ENCODE results near the gene SYNGR3. TPM values are rescaled to one million over a fixed set of nuclear protein-coding genes. Genes with fewer than 3 reads are reported as not detected.
"Not testable (repeated sequence)": the region's sequence is repeated elsewhere in the genome, so short reads cannot be mapped to it uniquely, and the experiment has no call there.

SYNGR3 gene
- total RNA-seq, 2 experiments from 2014 or later: 4.8 to 5.9 TPM

GRCh38 chr16:1946495-1947368, 43.0 kb upstream of the SYNGR3 start:
- H3K27me3 Mint-ChIP-seq: no peaks in the 10 kb centered on the region
- no peak overlapping the region for H3K4me3 Mint-ChIP-seq
- POLR2A ChIA-PET: interaction anchor here (1.1 kb wide), 1 partner anchor 18 kb away, joined by 3 read pairs; the partner anchor contains the start of gene RPS2
- DNase-seq (no peak), ATAC-seq (no peak)
- H3K27ac Mint-ChIP-seq: no peak overlapping the region
- no peaks in the 10 kb centered on the region for H3K9me3 Mint-ChIP-seq (ENCODE audit: low read depth)
- intact Hi-C loops (cut with DNase I, micrococcal nuclease): loop anchor here in 1 of 2 experiments (10.0 kb wide), 1 partner anchor 602 kb away; no protein-coding TSS in a partner anchor
- CTCF ChIA-PET: interaction anchor here (0.6 to 0.7 kb wide), 2 partner anchors 49 to 57 kb away, joined by 3 to 5 read pairs; no protein-coding TSS in a partner anchor
- peaks cover 19% of the 10 kb centered on the region for H3K4me1 Mint-ChIP-seq
- H3K36me3 Mint-ChIP-seq (ENCODE audit: low read depth): no peaks in the 10 kb centered on the region

GRCh38 chr16:1947369-1947670, 42.5 kb upstream of the SYNGR3 start:
- Mint-ChIP-seq H3K27me3 (no peaks in the 10 kb centered on the region), H3K9me3 (ENCODE audit: low read depth) (no peaks in the 10 kb centered on the region), H3K4me3 (no peak overlapping the region), H3K4me1 (peaks cover 13% of the 10 kb centered on the region), H3K27ac (no peak overlapping the region), H3K36me3 (ENCODE audit: low read depth) (no peaks in the 10 kb centered on the region)
- CTCF ChIA-PET: interaction anchor here (0.6 kb wide), 1 partner anchor 49 kb away, joined by 5 read pairs; no protein-coding TSS in a partner anchor
- POLR2A ChIA-PET: no interaction called here
- intact Hi-C loops (cut with DNase I, micrococcal nuclease): loop anchor here in 1 of 2 experiments (10.0 kb wide), 1 partner anchor 603 kb away; no protein-coding TSS in a partner anchor
- ATAC-seq (no peak), DNase-seq (no peak)

- Mint-ChIP-seq H3K27me3 (no peaks in the 10 kb centered on the region), H3K4me3 (no peak overlapping the region), H3K9me3 (ENCODE audit: low read depth) (no peaks in the 10 kb centered on the region), H3K4me1 (peaks cover 5% of the 10 kb centered on the region), H3K36me3 (ENCODE audit: low read depth) (no peaks in the 10 kb centered on the region), H3K27ac (no peak overlapping the region)
- POLR2A ChIA-PET: no interaction called here
- CTCF ChIA-PET: no interaction called here
- ATAC-seq (no peak), DNase-seq (no peak)
- intact Hi-C loops (cut with DNase I, micrococcal nuclease): loop anchor here in 1 of 2 experiments (10.0 kb wide), 1 partner anchor 605 kb away; no protein-coding TSS in a partner anchor
These were observed 40.3 kb upstream of the SYNGR3 start for GRCh38 chr16:1949507-1949906.

GRCh38 chr16:1950047-1950446, 39.7 kb upstream of the SYNGR3 start:
- ChIA-PET POLR2A (no interaction called here), CTCF (interaction anchor here (0.5 kb wide), 1 partner anchor 9 kb away, joined by 4 read pairs; no protein-coding TSS in a partner anchor)
- ATAC-seq (no peak), DNase-seq (no peak)
- no peaks in the 10 kb centered on the region for H3K9me3 Mint-ChIP-seq (ENCODE audit: low read depth)
- no peak overlapping the region for H3K27ac Mint-ChIP-seq
- no peak overlapping the region for H3K4me3 Mint-ChIP-seq
- H3K36me3 Mint-ChIP-seq (ENCODE audit: low read depth): no peaks in the 10 kb centered on the region
- intact Hi-C loops (cut with DNase I, micrococcal nuclease): no loop called here
- peaks cover 3% of the 10 kb centered on the region for H3K4me1 Mint-ChIP-seq
- no peaks in the 10 kb centered on the region for H3K27me3 Mint-ChIP-seq

GRCh38 chr16:1950559-1950958, 39.2 kb upstream of the SYNGR3 start:
- Mint-ChIP-seq H3K36me3 (ENCODE audit: low read depth) (no peaks in the 10 kb centered on the region), H3K4me3 (no peak overlapping the region), H3K27ac (no peak overlapping the region), H3K4me1 (peaks cover 3% of the 10 kb centered on the region), H3K9me3 (ENCODE audit: low read depth) (no peaks in the 10 kb centered on the region), H3K27me3 (no peaks in the 10 kb centered on the region)
- CTCF ChIA-PET: interaction anchor here (0.5 kb wide), 1 partner anchor 9 kb away, joined by 4 read pairs; no protein-coding TSS in a partner anchor
- no peak for ATAC-seq
- POLR2A ChIA-PET: no interaction called here
- intact Hi-C loops (cut with DNase I, micrococcal nuclease): no loop called here
- DNase-seq: no peak

GRCh38 chr16:1953734-1954133, 36.0 kb upstream of the SYNGR3 start:
- H3K4me3 Mint-ChIP-seq: no peak overlapping the region
- ChIA-PET CTCF (interaction anchor here (0.7 kb wide), 1 partner anchor 11 kb away, joined by 3 read pairs; the partner anchor contains the start of gene RPS2), POLR2A (interaction anchor here (1.6 kb wide), 1 partner anchor 11 kb away, joined by 4 read pairs; the partner anchor contains the start of gene MSRB1)
- peaks cover 3% of the 10 kb centered on the region for H3K4me1 Mint-ChIP-seq
- H3K9me3 Mint-ChIP-seq (ENCODE audit: low read depth): no peaks in the 10 kb centered on the region
- DNase-seq (no peak), ATAC-seq (no peak)
- no peaks in the 10 kb centered on the region for H3K27me3 Mint-ChIP-seq
- intact Hi-C loops (cut with DNase I, micrococcal nuclease): no loop called here
- no peak overlapping the region for H3K27ac Mint-ChIP-seq
- H3K36me3 Mint-ChIP-seq (ENCODE audit: low read depth): no peaks in the 10 kb centered on the region

- peaks cover 19% of the 10 kb centered on the region for H3K36me3 Mint-ChIP-seq (ENCODE audit: low read depth)
- intact Hi-C loops (cut with DNase I, micrococcal nuclease): loop anchor here in 1 of 2 experiments (2.0 kb wide), 1 partner anchor 185 kb away; the partner anchor contains the start of genes EME2 and MRPS34
- H3K9me3 Mint-ChIP-seq (ENCODE audit: low read depth); DNase-seq; ATAC-seq; CTCF ChIA-PET; H3K27me3 Mint-ChIP-seq; H3K27ac Mint-ChIP-seq; H3K4me3 Mint-ChIP-seq: not testable (repeated sequence)
- H3K4me1 Mint-ChIP-seq: peaks cover 21% of the 10 kb centered on the region
- POLR2A ChIA-PET: interaction anchor here (0.8 kb wide), 1 partner anchor 195 kb away, joined by 3 read pairs; no protein-coding TSS in a partner anchor
These were observed 32.2 kb upstream of the SYNGR3 start for GRCh38 chr16:1957434-1958142.

GRCh38 chr16:1958143-1958491, 31.7 kb upstream of the SYNGR3 start:
- H3K4me3 Mint-ChIP-seq; H3K9me3 Mint-ChIP-seq (ENCODE audit: low read depth); ATAC-seq; DNase-seq; H3K27me3 Mint-ChIP-seq; CTCF ChIA-PET; H3K27ac Mint-ChIP-seq; POLR2A ChIA-PET: not testable (repeated sequence)
- H3K4me1 Mint-ChIP-seq: peaks cover 25% of the 10 kb centered on the region
- peaks cover 24% of the 10 kb centered on the region for H3K36me3 Mint-ChIP-seq (ENCODE audit: low read depth)
- intact Hi-C loops (cut with DNase I, micrococcal nuclease): loop anchor here in 1 of 2 experiments (2.0 kb wide), 1 partner anchor 185 kb away; the partner anchor contains the start of genes EME2 and MRPS34

GRCh38 chr16:1958715-1959268, 31.0 kb upstream of the SYNGR3 start:
- Mint-ChIP-seq H3K4me3 (peak overlapping the region; percentile 96), H3K27ac (no peak overlapping the region), H3K9me3 (ENCODE audit: low read depth) (no peaks in the 10 kb centered on the region), H3K36me3 (ENCODE audit: low read depth) (peaks cover 31% of the 10 kb centered on the region), H3K4me1 (peaks cover 32% of the 10 kb centered on the region), H3K27me3 (no peaks in the 10 kb centered on the region)
- intact Hi-C loops (cut with DNase I, micrococcal nuclease): loop anchor here (1.0 to 2.0 kb wide), 6 partner anchors 15 to 1290 kb away; partner anchors contain the start of genes MSRB1 (in 2 of the 2), EME2 (in 1 of the 2), MRPS34 (in 1 of the 2) and RHOT2 (in 1 of the 2)
- no peak for DNase-seq
- ChIA-PET POLR2A (no interaction called here), CTCF (no interaction called here)
- no peak for ATAC-seq

GRCh38 chr16:1959269-1960039, 30.3 kb upstream of the SYNGR3 start, which contains the start of gene NDUFB10:
TSS of gene NDUFB10 (plus strand) at chr16:1959538. CDS start at chr16:1959625, 87 bp downstream.
- Mint-ChIP-seq H3K27me3 (no peaks in the 10 kb centered on the region), H3K27ac (peak within 1 kb of the TSS; percentile 95), H3K9me3 (ENCODE audit: low read depth) (no peaks in the 10 kb centered on the region), H3K4me1 (peaks cover 34% of the 10 kb centered on the region), H3K4me3 (peak within 1 kb of the TSS; percentile 96), H3K36me3 (ENCODE audit: low read depth) (peaks cover 36% of the 10 kb centered on the region)
- intact Hi-C loops (cut with DNase I, micrococcal nuclease): loop anchor here (1.0 to 5.0 kb wide), 8 partner anchors 16 to 1291 kb away; partner anchors contain the start of genes MSRB1 (in 2 of the 2), TRAF7 (in 2 of the 2), EME2 (in 1 of the 2) and MRPS34 (in 1 of the 2)
- DNase-seq (peak; percentile 96), ATAC-seq (peak; percentile 77)
- POLR2A ChIA-PET: interaction anchor here (1.4 to 2.5 kb wide), 2 partner anchors 12 to 196 kb away, joined by 5 to 14 read pairs; partner anchors contain the start of genes TBL3 and TRAF7
- CTCF ChIA-PET: interaction anchor here (0.6 kb wide), 1 partner anchor 17 kb away, joined by 3 read pairs; the partner anchor contains the start of gene MSRB1

Measured in activated CD4-positive, alpha-beta T cell treated with anti-CD3 and anti-CD28 coated beads for 36 hours (primary cell).